GM23248 (cell line): Measurements from ENCODE around the gene CHST1. TPM values are rescaled to one million over a fixed set of nuclear protein-coding genes. Genes with fewer than 3 reads are reported as not detected.

Experiments
- DNase-seq: peaks from one replicate; pipeline ENCODE4 v3.0.0-alpha.2; 2015
- H2AFZ ChIP-seq: fragments of 200-600 bp; sonication (generic); 2 replicates; pipeline ENCODE4 v1.6.1; 2016; ENCODE audit warnings: antibody characterized with exemption
- H3F3A ChIP-seq: fragments of 200-600 bp; sonication (generic); 2 replicates; pipeline ENCODE4 v1.6.1; 2016; ENCODE audit warnings: mild to moderate bottlenecking, antibody characterized with exemption, mixed run types; ENCODE audit not compliant: insufficient read depth
- H3K27ac ChIP-seq: fragments of 200-600 bp; sonication (generic); 2 replicates; pipeline ENCODE4 v1.5.1; 2016; ENCODE audit warnings: mild to moderate bottlenecking
- H3K27me3 ChIP-seq: fragments of 200-600 bp; sonication (generic); replicated peaks from 2 replicates; pipeline ENCODE4 v1.6.1; 2016; ENCODE audit warnings: mild to moderate bottlenecking; ENCODE audit not compliant: insufficient read depth
- H3K36me3 ChIP-seq: fragments of 200-600 bp; sonication (generic); 2 replicates; pipeline ENCODE4 v1.6.1; 2016; ENCODE audit warnings: low read depth, mild to moderate bottlenecking
- H3K4me1 ChIP-seq: fragments of 200-600 bp; sonication (generic); 2 replicates; pipeline ENCODE4 v1.6.1; 2016; ENCODE audit warnings: mild to moderate bottlenecking; ENCODE audit not compliant: insufficient read depth
- H3K4me2 ChIP-seq: fragments of 200-600 bp; sonication (generic); one replicate; pipeline ENCODE4 v1.6.1; 2016; ENCODE audit warnings: mild to moderate bottlenecking; ENCODE audit not compliant: unreplicated experiment
- H3K4me3 ChIP-seq: fragments of 200-600 bp; sonication (generic); 2 replicates; pipeline ENCODE4 v1.5.1; 2016; ENCODE audit warnings: mild to moderate bottlenecking
- H3K79me2 ChIP-seq: fragments of 200-600 bp; sonication (generic); 2 replicates; pipeline ENCODE4 v1.6.1; 2016; ENCODE audit warnings: mild to moderate bottlenecking; ENCODE audit not compliant: insufficient read depth
- H3K9ac ChIP-seq: fragments of 200-600 bp; sonication (generic); 2 replicates; pipeline ENCODE4 v1.6.1; 2016; ENCODE audit warnings: mild to moderate bottlenecking
- H3K9me2 ChIP-seq: fragments of 200-600 bp; sonication (generic); 2 replicates; pipeline ENCODE4 v1.6.1; 2016; ENCODE audit warnings: mixed run types, mild to moderate bottlenecking, moderate library complexity; ENCODE audit not compliant: insufficient read depth
- H3K9me3 ChIP-seq: fragments of 200-600 bp; sonication (generic); one replicate; pipeline ENCODE4 v1.6.1; 2017; ENCODE audit warnings: low read depth
- H4K20me1 ChIP-seq: fragments of 200-600 bp; sonication (generic); 2 replicates; pipeline ENCODE4 v1.6.0; 2016; ENCODE audit not compliant: insufficient read depth
- EZH2 ChIP-seq: fragments of 200-600 bp; sonication (generic); IDR thresholded peaks from 2 replicates; pipeline ENCODE4 v1.6.1; 2018; ENCODE audit warnings: antibody characterized with exemption, mild to moderate bottlenecking; ENCODE audit not compliant: insufficient read depth, poor library complexity, severe bottlenecking
- EZH2phosphoT487 ChIP-seq: fragments of 200-600 bp; sonication (generic); IDR thresholded peaks from 2 replicates; pipeline ENCODE4 v1.6.1; 2018; ENCODE audit warnings: antibody characterized with exemption, moderate library complexity, mild to moderate bottlenecking, low read depth; ENCODE audit not compliant: insufficient read depth
- whole genome bisulfite sequencing, 2 experiments: methylation state at CpG; one replicate each; pipeline ENCODE4 v1.1.6; 2015 to 2017; ENCODE audit warnings: low lambda C conversion rate in 2 of 2, low coverage in 1 of 2; ENCODE audit errors: missing lambda C conversion rate in 2 of 2; 5-methylcytosine and 5-hydroxymethylcytosine counted together
- in situ Hi-C: fragments of 300-500 bp; cut with MboI; formaldehyde crosslinking; loops from 2 replicates; pipeline ENCODE4 v1.15.0; 2020
- polyA plus RNA-seq: library from polyadenylated mRNA; unstranded; fragments of >200 nt; fragmentation: Nextera tagmentation; extraction: Ambion mirVana; gene quantifications from 2 replicates; pipeline ENCODE4 v1.2.1, GENCODE V29; 2016
- total RNA-seq: library from RNA; depleted of rRNA; stranded (reverse); fragments of >200 nt; shearing (Covaris generic); gene quantifications from 2 replicates; pipeline ENCODE4 v1.2.3, GENCODE V29; 2014

Gene CHST1
- total and polyA plus RNA-seq, 2 experiments from 2014 or later: 0.06 TPM; not detected in 1

DNA sequence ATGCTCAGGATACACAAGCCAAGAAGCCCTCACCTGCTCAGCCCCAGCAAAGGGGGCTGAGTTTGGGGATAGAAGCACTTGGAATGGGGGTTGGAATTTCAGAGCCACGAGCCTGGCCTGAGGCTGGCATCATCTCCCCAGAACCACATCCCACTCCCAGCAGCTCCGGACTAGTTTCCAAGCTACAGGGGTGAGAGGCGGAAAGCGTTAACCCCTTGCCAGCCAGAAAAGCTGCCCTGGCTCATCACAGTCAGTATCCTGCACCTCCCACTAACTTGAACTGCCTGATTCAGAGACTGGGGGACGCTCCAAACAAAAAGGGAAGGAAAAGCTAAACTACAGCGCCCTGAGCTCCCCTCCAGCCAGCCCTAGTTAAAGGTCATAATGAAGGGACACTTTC is 19.0 kb upstream of the CHST1 start:
- no peak overlapping the region for H3K27ac ChIP-seq
- TF ChIP-seq EZH2: no peak
- no peak for TF ChIP-seq EZH2phosphoT487
- 23 to 31% methylated on average over 6 of the region's 6 CpGs for WGBS, 2 experiments
- H3K27me3 ChIP-seq: peaks cover 56% of the 10 kb centered on the region
- H3K36me3 ChIP-seq: no peaks in the 10 kb centered on the region
- H3K79me2 ChIP-seq: no peaks in the 10 kb centered on the region
- H3K9me3 ChIP-seq: no peaks in the 10 kb centered on the region
- H3K4me2 ChIP-seq: no peak overlapping the region
- no peaks in the 10 kb centered on the region for H4K20me1 ChIP-seq
- no peak overlapping the region for H3K4me3 ChIP-seq
- no peak overlapping the region for H3K9ac ChIP-seq
- no peaks in the 10 kb centered on the region for H3K9me2 ChIP-seq
- no peak for DNase-seq
- H3K4me1 ChIP-seq: no peaks in the 10 kb centered on the region
- H2AFZ ChIP-seq: no peak overlapping the region
- in situ Hi-C loops: no loop called here
- H3F3A ChIP-seq: no peaks in the 10 kb centered on the region

DNA sequence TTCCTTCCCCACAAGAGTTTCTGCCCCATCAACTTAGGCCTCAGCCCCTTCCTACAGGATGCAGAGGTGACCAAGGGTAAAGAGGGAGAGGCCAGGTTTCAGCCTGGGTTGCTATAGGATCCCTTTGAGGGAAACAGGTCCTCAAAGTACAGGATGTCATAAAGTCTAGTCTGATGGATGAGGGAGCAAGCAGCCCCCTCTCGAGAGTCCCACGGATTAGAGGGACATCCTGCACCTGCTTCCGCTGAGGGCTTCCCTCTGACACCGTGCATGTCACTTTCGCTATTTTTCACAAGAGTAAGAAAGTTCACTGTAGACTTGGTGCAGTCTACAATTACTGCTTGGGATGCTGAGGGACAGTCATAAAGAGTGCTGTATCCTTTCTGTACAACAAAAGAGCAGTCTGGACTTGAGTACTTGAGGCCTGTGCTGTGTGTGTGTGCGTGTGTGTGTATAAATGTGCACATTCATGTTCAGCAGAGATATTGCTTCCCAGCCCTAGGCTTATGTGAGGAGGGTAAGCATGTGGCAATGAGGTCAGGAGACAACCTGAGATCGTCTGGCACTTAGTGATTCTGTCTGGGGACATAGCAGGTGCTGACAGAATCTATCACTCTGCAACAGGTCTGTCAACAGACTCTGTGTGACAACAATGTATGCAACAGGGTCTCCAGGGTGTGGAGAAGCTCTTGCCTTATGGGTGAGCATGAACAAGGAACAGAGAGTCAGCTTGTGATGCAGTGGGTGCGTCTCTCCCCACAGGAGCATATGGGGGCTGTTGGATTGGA is 18.0 kb upstream of the CHST1 start:
- H3K27me3 ChIP-seq: peaks cover 56% of the 10 kb centered on the region

DNA sequence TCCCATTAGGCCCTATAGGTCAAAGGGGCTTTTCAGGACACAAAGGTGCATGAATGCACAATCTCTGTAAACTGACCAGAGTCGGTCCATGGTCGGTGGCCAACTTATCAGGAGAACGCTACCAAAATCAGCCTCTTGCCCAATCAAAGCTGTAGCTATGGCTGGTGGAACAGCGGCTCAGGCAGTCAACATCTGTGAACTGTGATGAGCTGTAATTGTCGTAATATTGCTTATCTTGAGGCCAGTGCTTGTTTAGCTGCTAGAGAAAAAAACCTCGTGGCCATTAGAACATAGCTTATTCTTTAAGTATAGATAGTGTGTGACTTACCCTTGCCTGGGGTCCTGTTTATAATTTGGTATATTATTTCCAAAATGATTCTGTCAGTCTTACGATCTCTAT is 14.4 kb upstream of the CHST1 start:
- H3K4me1 ChIP-seq: no peaks in the 10 kb centered on the region
- H3K27ac ChIP-seq: no peak overlapping the region
- no peak overlapping the region for H3K9ac ChIP-seq
- no peaks in the 10 kb centered on the region for H3K9me2 ChIP-seq
- H3K27me3 ChIP-seq: peaks cover 23% of the 10 kb centered on the region
- H2AFZ ChIP-seq: no peak overlapping the region
- H3K9me3 ChIP-seq: no peaks in the 10 kb centered on the region
- no peaks in the 10 kb centered on the region for H3F3A ChIP-seq
- H3K36me3 ChIP-seq: no peaks in the 10 kb centered on the region
- H3K79me2 ChIP-seq: no peaks in the 10 kb centered on the region
- in situ Hi-C loops: no loop called here
- H4K20me1 ChIP-seq: no peaks in the 10 kb centered on the region
- TF ChIP-seq EZH2phosphoT487 (no peak), EZH2 (no peak)
- H3K4me2 ChIP-seq: no peak overlapping the region
- no peak for DNase-seq
- WGBS, 2 experiments: 52 to 61% methylated on average over 7 of the region's 7 CpGs
- H3K4me3 ChIP-seq: no peak overlapping the region

More for the DNA sequence above, 18.0 kb upstream of the CHST1 start:
- Histone ChIP-seq H3K27ac (no peak overlapping the region), H3K79me2 (no peaks in the 10 kb centered on the region), H3K4me3 (no peak overlapping the region), H2AFZ (no peak overlapping the region), H3K36me3 (no peaks in the 10 kb centered on the region), H4K20me1 (no peaks in the 10 kb centered on the region), H3K9me2 (no peaks in the 10 kb centered on the region), H3K4me1 (no peaks in the 10 kb centered on the region), H3F3A (no peaks in the 10 kb centered on the region), H3K9me3 (no peaks in the 10 kb centered on the region), H3K4me2 (no peak overlapping the region), H3K9ac (no peak overlapping the region)
- in situ Hi-C loops: no loop called here
- TF ChIP-seq EZH2phosphoT487: no peak
- TF ChIP-seq EZH2: no peak
- 46 to 47% methylated on average over 8 of the region's 8 CpGs for WGBS, 2 experiments
- no peak for DNase-seq

DNA sequence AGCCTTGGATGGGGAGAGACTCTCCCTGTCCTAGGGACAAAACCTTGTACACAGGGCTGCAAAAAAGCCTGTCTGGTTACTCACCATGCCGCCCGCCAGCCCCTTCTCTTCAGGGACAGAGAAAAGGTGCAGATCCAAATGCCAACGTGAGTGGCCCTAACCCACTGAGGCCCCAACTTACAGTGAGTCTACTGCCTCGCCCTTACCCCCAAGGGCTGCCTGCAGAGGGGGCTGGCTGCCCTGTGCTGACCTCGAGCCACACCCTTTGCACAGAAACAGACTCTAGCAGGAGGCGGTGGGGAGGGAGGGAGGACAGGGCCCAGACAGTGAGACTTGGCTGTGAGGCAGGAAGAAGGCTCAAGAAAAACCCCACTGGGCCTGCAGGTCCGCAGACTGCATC is 13.6 kb upstream of the CHST1 start:
- no peaks in the 10 kb centered on the region for H4K20me1 ChIP-seq
- H3K36me3 ChIP-seq: no peaks in the 10 kb centered on the region
- no peak overlapping the region for H3K4me2 ChIP-seq
- H2AFZ ChIP-seq: no peak overlapping the region
- no peak for TF ChIP-seq EZH2
- TF ChIP-seq EZH2phosphoT487: no peak
- no peak overlapping the region for H3K27ac ChIP-seq
- H3K9me3 ChIP-seq: no peaks in the 10 kb centered on the region
- H3F3A ChIP-seq: no peaks in the 10 kb centered on the region
- no peaks in the 10 kb centered on the region for H3K79me2 ChIP-seq
- peaks cover 16% of the 10 kb centered on the region for H3K27me3 ChIP-seq
- no peak overlapping the region for H3K4me3 ChIP-seq
- H3K4me1 ChIP-seq: no peaks in the 10 kb centered on the region
- in situ Hi-C loops: no loop called here
- no peaks in the 10 kb centered on the region for H3K9me2 ChIP-seq
- no peak overlapping the region for H3K9ac ChIP-seq
- 47 to 49% methylated on average over 7 of the region's 7 CpGs for WGBS, 2 experiments
- DNase-seq: no peak
